Fibroblast of the aortic adventitia (primary cell): Measurements from ENCODE around the gene TXNDC17. TPM values are rescaled to one million over a fixed set of nuclear protein-coding genes. Genes with fewer than 3 reads are reported as not detected.

Source experiments
- DNase-seq: peaks from one replicate; pipeline ENCODE4 v3.0.0-alpha.2; 2010; ENCODE audit warnings: low read depth
- H3K4me3 ChIP-seq: 2 replicates; pipeline ENCODE4 v1.5.1; 2011; ENCODE audit warnings: low read depth, mild to moderate bottlenecking, control low read depth, low read length, moderate library complexity
- total RNA-seq: library from RNA; depleted of rRNA; stranded (reverse); fragments of >200 nt; gene quantifications from 2 replicates; pipeline ENCODE4 v1.2.3, GENCODE V29; 2012; ENCODE audit warnings: low replicate concordance
- TF ChIP-seq, protein P1 (sequence below): IDR thresholded peaks from 2 replicates; pipeline ENCODE4 v1.5.1; 2011; ENCODE audit warnings: mild to moderate bottlenecking, low read length, control low read depth, inconsistent platforms; ENCODE audit not compliant: insufficient read depth

Gene TXNDC17
- total RNA-seq, 1 donor: 162 TPM

DNA sequence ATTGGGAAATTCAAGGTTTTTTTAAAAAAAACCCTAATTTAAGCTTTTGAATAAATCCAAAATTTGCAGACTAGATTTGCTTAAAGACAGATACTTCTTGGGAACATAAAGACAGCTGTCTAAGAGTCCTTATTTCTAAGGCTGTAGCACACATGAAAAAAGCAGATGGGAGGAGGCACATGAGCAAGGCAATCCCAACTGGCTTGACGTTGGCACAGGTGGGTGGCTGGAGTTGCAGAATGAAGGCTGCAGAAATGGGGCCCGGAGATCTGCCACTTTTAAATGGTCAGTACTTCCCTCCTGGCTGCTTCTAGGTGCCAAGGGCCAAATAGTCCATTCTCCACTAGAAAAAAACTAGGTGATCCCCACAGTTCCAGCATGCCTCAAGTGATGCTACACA is 4.8 kb upstream of the TXNDC17 start:
- no peak overlapping the region for H3K4me3 ChIP-seq
- TF ChIP-seq, protein P1, sequence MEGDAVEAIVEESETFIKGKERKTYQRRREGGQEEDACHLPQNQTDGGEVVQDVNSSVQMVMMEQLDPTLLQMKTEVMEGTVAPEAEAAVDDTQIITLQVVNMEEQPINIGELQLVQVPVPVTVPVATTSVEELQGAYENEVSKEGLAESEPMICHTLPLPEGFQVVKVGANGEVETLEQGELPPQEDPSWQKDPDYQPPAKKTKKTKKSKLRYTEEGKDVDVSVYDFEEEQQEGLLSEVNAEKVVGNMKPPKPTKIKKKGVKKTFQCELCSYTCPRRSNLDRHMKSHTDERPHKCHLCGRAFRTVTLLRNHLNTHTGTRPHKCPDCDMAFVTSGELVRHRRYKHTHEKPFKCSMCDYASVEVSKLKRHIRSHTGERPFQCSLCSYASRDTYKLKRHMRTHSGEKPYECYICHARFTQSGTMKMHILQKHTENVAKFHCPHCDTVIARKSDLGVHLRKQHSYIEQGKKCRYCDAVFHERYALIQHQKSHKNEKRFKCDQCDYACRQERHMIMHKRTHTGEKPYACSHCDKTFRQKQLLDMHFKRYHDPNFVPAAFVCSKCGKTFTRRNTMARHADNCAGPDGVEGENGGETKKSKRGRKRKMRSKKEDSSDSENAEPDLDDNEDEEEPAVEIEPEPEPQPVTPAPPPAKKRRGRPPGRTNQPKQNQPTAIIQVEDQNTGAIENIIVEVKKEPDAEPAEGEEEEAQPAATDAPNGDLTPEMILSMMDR: no peak
- no peak for DNase-seq

DNA sequence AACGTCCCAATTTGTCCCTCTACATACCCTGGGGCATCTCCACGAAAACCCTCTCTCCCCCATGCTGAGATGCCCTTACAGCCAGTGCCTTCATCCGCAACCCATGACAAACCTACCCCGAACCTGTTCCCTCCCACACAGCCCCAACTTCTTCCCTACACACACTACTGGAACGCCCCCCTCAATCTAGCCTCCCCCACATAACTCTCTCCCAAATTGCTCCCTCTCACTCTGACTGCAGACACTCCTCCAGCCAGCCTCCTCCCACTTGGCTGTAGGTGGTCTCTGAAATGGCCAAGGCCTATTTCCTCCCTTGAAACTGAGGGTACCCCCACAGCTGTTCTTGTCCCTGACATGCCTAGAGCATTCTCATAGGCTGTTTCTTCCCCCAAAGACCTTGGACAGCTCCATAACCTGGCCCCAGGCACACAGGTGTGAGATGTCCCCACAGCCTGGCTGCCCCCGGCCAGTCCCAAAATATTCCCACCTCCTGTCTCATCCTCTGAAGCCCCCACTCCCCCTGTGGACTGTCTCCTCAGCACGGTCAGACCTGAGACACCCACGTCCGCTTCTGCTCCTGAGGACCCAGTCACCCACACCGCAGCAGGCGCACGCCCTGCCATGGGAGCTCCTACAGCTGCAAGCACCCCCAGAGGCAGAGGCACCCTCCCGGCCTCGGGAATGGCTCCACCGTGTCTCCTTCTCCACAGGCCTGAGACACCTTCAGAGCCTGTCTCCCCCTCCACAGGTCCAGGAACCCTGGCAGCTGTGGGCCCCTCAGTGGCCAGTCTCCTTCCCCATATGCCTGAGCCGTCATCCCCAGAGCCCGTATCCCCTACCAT is 4.0 kb upstream of the TXNDC17 start:
- DNase-seq: no peak
- TF ChIP-seq, protein P1: no peak

DNA sequence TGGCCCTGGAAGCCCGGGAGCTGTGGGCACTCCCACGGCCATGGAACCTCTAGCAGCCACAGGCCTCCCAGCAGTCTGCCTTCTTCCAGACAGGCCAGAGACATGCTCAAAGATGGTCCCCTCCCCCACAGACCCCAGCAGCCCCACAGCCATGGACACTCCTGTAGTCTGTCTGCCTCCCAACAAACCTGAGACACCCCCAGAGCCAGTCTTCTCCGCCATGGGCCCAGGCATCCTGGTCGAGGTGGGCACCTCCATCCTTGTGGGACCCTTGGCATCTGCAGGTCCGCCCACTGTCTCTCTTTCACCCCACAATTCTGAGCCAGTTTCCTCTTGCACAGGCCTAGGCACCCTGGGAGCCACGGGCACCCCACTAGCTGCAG is 3.4 kb upstream of the TXNDC17 start:
- DNase-seq: no peak
- no peak overlapping the region for H3K4me3 ChIP-seq
- TF ChIP-seq, protein P1: no peak

More for the DNA sequence above, 4.0 kb upstream of the TXNDC17 start:
- H3K4me3 ChIP-seq: no peak overlapping the region

DNA sequence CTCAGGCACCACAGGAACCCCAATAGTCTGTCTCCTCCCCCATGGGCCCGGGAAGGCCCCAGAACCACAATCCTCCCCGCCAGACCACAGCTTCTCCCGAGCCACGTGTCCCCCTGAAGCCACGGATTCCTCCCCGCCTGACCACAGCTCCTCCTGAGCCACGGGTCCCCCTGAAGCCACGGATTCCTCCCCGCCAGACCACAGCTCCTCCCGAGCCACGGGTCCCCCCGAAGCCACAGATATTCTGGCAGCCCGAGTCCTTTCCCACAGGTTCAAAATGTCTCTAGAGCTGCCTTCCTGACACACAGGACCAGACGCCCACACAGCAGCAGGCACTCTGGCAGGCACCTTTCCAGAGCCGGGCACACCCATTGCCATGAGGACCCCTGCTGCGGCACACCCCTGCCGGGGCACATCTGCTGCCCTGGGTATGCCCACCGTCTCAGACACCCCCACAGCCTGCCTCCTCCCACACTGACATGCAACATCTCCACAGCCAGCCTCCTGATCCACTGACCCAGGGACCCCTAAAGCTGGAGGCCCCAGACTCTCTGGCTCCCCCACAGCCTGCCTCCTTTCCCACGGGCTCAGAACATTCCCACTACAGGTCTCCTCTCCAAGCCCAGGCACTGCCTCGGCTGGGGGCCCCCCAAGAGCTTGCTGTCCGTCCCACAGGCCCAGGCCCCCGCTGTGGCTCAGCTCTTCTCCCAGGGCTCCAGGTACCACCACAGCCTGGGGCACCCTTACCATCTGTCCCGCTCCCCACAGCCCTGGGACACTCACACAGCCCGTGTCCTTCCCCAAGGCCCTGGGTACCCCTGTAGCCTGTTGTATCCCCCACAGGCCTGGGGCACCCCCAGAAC is 2.6 kb upstream of the TXNDC17 start:
- TF ChIP-seq, protein P1: no peak
- DNase-seq: no peak
- peak overlapping the region; percentile 96 for H3K4me3 ChIP-seq

DNA sequence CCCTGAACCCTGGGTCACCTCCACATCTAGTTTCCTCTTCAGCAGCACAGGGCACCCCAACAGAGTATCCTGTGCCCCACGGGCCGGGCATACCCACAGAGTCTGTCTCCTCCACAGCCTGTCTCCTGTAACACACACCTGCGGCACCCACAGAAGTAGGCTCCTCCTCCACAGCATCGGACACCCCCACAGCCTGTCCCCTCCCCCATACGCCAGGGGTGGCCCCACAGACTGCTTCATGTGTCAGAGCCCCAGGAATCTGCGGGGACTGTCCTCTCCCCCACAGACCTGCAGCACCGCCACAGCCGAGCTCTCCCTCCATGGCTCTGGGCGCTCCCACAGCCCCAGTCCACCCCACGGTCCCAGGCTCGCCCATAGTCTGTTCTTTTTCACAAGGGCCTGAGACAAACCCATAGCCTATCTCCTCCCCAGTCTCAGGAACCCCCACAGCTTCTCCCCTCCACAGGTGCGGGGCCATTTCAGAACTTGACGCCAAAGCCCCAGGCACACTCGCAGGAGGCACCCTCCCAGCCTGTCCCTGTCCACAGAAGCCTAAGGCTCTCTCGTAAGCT is 1.8 kb upstream of the TXNDC17 start:
- TF ChIP-seq, protein P1: no peak
- no peak for DNase-seq
- peak overlapping the region; percentile 96 for H3K4me3 ChIP-seq

DNA sequence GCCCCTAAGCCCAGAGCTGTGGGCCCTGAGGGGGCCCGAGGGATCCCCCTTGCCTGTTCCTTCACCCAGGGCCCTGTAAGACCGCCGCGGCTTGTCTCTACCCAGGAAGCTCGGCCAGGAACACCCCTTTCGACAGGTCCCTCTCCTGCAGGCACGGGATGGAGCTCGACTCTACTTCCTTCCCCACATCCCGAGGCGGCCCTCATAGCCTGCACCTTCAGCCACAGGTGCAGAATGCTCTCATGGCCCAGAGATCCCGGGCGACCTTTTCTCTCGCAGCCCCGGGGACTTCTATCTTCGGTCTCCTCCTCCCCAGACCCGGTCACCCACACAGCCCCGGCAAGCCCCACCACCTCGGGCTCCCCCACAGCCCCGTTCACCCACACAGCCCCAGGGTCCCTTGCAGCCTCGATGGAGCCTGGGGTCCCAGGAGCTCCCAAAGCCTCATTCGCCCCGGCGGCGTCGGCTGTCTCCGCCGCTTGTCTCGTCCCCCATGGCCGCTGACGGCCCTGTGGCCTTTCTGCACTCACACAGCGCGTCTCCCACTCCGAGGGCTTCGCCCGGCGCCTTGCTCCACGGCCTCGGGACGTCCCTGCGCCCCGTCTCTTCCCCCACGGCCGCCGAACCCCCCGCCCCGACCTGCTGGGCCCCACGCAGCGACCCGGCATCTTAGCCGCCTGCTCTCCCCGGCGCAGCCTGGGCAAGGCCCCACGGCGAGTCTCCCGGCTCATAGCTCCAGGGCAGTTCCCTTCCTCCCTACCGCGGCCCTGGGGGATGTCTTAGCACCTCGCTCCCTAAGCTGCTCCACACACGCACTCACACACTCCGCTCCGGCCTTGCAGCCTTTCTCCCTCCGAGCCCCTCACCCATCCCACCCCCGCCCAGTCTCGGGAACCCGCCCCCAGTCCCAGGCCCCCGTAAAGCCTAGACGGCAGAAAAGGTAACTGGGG is 999 bp upstream of the TXNDC17 start:
- TF ChIP-seq, protein P1: no peak
- DNase-seq: peak; percentile 41
- peak overlapping the region; percentile 96 for H3K4me3 ChIP-seq
